Medulla oblongata (tissue), 1 donor: ENCODE data around the gene BIVM.

ENCODE experiments used
- DNase-seq: peaks from one replicate; pipeline ENCODE4 v3.0.0-alpha.2; 2015; ENCODE audit errors: extremely low spot score

The BIVM gene

DNA sequence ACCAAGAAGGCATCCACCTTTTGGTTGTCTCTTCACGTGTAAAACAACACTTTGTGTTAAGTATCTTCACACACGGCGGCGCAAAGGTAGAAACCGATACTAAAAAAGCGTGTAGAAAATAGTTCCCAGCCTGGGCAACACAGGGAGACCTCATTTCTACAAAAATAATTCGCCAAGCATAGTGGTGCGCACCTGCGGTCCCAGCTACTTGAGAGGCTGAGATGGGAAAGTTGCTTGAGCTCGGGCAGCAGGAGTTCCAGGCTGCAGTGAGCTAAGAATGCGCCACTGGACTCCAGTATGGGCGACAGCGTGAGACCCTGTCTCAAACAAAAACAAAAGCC is 46.3 kb downstream of the BIVM start:
- DNase-seq, result no peak

DNA sequence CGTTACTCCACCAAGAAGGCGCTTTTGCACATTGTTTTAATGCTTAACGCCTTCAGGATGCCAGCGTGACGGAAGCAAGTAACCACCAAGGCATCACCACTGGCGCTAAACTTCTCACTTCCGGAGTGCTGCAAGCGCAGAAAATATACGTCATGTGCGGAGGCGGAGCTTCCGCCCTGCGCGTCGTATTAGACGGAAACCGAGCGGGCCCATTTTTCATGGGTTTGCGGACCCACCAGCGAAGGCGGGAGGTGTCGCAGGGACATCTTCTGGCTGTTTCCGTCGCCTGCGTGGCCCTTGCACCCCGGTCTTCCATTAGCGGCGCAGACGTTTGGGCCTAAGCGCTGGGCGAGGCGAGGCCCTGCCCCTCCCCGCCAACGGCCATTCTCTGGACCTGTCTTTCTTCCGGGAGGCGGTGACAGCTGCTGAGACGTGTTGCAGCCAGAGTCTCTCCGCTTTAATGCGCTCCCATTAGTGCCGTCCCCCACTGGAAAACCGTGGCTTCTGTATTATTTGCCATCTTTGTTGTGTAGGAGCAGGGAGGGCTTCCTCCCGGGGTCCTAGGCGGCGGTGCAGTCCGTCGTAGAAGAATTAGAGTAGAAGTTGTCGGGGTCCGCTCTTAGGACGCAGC is 46.8 kb downstream of the BIVM start, which contains the start of gene ERCC5:
Gene ERCC5, plus strand, starts transcription at position 403 of the 631 bp plus-strand sequence. CDS start 235 bp downstream, outside the sequence.
- DNase-seq, result peak; percentile 96

DNA sequence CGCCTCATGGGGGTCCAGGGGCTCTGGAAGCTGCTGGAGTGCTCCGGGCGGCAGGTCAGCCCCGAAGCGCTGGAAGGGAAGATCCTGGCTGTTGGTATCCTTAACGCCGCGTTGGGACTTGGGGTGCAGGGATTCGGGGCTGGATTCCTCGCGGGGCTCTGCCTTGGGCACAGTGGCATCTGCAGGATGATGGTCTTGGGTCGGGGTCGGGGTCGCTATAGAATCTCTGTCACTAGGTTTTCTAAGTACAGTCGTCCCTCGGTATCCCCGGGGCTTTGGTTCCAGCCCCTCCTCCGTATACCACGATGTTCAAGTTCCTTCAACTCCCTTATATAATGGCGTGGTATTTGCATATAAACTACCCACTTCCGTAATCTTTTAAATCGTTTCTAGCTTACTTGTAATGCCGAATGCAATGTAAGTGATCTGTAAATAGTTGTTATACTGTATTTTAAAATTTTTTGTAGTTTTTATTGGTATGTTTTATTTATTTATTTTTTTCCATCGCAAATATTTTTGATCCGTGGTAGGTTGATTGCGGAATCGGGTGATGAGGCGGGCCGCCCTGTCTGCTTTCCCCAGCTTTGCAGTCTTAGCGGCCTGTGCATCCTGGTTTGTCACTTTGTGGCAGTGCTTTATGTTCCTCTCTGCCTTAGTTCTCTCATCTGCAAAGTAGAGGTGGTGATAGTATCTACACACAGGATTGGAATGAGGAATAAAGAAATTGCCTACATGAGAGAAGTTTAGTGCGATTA is 47.5 kb downstream of the BIVM start:
- peak; percentile 57 for DNase-seq

DNA sequence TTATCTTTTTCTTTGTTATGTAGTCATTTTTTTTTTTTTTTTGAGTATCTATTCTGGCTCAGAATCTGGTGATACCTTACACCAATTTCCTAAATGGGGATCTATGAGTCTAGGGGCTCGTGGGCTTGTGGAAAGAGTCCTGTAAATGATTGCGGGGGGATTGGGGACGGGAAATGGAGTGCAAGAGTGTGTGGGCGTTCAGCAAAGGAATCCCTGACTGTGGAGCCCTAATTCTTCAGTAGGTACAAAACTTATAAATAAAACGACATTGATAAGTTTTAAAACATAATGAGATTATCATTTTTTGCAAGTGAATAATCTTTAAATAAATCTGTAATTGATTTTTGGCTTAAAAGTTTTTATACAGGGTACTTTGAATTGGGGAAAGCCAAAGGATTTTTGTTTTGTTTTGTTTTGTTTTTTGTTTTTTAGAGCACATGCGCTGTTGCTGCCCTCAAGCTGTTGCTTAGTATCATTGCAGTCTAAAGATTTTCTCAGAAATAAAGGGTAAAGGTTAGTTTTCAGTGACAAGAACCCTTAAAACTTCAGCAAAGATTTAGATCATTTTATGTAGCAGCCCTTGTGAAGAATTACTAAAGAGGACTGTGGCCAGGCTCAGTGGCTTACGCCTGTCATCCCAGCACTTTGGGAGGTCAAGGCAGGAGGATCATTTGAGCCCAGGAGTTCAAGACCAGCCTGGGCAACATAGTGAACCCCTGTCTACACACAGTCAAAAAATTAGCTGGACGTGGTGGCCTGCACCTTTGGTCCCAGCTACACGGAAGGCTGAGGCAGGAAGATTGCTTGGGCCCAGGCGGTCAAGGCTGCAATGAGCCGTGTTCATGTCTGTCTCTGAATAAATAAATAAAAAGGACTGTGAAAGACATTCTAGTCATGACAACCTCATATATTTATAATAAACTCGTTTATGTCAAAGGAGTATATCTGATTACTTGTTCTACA is 48.6 kb downstream of the BIVM start:
- DNase-seq, result peak; percentile 61

DNA sequence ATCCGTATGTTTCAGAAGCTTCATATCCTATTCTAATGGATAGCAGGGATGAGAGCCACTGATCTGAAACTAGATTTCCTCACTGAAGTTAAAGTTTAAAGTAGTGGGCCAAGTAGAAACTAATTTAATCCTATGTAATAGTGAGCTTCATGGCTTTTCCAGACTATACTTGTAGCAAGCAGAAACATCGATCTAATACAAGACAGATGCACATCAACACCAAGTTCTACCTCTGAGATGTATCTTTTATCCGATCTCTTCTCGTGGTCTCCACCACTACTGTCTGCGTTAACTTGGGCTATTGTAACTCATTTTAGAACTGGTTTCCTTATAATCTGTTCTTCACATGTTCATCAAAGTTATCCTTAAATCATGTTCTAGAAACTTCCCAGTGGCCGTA is 50.0 kb downstream of the BIVM start:
- DNase-seq, result no peak

DNA sequence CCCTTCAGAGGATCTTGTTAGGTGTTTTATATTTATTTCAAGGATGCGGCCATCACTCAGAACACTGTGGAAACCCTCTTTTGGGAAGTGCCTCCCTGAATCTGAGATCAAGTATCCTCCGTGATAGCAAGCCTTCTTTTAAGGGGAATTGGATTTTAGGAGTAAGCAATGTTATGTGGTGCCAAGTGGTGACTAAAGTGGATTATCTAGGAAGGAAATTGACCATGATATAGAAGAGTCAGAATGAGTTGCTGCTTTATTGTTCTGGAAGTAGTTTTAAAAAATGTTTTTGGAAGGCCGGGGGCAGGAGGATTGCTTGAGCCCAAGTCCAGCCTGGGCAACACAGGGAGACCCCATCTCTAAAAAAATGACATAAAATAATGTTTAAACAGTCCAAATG is 53.6 kb downstream of the BIVM start:
- no peak for DNase-seq

DNA sequence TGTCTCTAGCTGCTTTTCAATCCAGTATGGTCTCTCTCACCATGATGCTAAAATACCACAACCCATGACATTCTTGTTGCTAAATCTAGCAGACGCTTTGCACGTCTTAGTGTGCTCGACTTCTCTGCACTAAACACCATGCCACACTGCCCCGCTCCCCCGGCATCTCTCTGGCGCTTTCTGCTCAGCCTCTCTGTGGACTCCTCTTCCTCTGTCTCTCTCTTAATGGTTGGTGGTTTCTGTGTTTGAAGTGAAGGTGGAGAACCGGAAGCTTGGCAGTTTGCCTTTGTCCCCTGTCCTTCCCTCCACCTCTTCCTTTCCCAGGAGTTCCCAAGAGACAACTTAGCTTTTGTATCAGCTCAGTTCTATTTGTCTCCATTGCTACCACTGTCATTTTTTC is 55.8 kb downstream of the BIVM start:
- DNase-seq, result no peak

DNA sequence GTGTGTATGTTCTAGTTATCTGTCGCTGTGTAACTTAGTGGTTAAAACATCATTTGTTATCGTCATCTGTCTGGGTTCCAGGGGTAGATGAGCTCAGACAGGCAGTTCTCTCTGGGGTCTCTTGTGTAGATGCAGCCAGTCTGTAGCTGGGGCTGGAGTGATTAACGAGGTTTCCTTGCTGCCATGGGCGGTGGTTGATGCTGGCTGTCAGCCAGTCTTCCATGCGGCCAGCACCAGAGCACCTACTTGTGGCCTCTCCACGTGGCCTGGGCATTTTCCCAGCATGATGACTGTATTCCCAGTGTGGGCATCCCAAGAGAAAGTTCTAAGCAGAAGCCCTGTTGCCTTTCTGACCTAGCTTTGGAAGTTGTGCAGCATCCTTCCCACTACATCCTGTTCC is 57.6 kb downstream of the BIVM start:
- DNase-seq, result no peak

DNA sequence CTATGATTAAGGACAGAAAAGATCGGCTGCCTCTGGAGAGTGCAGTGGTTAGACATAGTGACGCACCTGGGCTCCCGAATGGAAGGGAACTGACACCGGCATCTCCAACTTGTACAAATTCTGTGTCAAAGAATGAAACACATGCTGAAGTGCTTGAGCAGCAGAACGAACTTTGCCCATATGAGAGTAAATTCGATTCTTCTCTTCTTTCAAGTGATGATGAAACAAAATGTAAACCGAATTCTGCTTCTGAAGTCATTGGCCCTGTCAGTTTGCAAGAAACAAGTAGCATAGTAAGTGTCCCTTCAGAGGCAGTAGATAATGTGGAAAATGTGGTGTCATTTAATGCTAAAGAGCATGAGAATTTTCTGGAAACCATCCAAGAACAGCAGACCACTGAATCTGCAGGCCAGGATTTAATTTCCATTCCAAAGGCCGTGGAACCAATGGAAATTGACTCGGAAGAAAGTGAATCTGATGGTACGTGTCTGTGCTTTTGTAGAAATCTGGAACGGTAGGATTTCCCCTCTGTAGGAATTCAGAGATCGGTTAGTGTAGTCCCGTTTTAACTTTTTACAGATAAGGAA is 63.8 kb downstream of the BIVM start:
- DNase-seq, result no peak

DNA sequence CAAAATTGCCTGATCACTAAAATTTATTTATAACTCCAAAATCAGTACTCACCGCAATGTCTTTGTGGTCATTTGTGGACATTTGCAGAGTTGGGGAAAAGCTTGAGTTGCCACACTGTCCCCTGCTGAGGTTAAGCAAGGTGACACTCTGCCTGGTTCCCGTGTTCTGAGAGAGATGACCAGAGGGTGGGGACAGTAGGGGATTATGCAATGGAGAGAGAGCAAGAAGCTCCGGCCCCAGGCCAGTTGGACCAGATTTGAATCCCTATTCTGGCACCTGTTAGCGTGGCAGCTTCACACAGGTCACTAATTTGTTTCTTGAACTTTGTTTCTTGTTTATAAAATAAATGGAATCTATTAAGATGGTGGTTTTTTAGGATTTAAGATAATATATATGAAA is 64.7 kb downstream of the BIVM start:
- no peak for DNase-seq

DNA sequence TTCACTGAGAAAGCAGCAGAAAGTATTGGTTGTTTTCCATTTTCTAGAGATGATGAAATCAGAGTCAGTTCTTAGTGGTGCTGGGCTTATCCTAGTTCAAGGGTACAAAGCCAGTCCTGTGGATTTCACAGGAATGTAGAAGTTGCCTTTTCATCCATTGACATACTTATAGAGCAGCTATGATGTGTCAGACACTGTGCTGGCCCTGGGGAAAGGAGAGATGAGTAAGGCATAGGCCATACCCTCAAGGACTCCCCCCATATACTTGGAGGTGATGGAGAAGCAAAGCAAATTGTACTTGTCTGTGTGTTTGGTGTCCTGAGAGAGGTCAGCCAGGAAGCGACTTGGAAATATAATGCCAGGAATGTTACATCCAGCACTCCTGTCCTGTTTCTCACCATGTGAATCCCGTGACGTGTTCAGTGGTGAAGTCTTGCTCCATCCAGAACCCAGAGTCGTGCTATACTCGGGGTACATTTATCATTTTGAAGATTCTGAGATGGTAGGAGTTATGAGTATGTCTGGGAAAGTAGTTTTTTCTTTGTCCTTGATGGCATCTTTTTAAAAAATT is 69.5 kb downstream of the BIVM start:
- DNase-seq, result no peak

DNA sequence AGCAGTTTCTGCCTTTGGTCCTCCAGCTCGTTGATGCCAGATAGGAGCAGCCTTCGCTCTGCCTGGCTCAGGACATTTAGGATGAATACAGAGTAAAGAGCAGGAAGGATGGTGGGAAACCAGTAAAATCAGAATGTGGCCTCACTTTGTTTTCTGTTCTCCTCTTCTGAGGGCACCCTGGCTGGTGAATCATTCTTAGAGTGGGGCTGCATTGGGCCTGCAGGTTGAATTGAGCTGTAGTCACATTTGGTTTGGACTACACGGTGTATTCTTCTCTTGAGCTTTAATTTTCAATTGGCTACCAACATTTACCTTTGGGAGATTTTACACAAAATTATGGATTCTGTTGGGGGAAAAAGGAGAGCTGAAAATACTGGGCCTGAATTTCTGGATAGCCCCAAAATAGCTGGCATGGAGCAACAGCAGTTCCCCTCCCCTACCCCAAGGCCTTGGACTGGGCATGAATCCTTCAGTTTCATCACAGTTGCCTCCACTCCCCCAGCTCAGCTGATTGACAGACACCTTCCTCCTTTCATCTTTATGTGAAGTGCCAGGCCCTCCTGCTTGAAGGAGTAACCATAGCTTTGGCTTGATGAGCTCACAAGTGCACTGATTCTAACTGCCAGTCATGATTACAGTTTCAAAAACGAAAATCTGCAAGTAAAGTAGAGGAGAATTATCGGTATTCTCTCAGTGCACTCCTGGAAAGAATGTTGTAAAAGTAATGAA is 71.2 kb downstream of the BIVM start:
- DNase-seq, result no peak

DNA sequence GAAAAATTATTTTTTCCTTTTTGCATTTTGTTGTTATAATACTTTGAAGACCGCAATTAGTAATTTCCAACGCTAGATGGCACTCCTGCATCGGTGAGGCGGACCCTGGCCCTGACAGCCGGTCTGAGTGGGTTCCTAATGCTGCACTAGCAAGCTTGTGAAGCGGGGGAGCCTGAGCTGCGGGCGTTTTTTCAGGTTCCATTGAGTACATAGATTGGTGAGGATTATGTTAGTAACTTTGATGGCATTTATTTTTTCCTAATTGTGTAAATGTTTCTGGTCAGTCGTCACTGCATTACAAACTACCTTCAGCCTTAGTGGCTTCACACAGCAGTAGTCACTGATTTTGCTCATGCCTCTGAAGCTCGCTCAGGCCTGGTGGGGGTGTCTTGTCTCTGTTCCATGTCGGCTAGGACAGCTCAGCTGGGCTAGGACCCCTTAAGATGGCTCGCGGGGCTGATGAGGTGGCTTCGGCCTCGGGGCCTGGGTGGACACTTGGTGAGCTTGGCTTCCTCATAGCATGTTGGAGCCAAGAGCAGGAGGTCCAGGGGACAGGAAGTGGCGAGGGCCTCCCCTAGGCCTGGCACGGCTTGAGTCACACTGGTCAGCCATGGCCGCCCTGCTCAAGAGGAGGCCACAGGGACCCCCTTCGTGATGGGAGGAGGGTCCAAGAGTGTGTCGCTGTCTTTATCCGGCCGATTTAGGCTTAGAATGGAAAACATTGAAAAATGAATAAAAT is 71.9 kb downstream of the BIVM start:
- peak; percentile 83 for DNase-seq

DNA sequence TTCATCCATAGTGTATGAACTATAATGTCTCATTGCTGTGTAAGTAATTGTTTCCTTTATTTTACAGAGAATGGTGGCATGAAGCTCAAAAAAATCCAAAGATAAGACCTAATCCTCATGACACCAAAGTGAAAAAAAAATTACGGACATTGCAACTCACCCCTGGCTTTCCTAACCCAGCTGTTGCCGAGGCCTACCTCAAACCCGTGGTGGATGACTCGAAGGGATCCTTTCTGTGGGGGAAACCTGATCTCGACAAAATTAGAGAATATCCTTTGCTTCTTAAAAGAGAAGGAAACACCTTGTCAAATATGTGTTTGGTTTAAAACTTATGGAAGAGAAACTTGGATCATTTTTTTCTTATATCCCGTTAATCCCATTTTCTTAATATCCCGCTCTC is 73.2 kb downstream of the BIVM start:
- no peak for DNase-seq

DNA sequence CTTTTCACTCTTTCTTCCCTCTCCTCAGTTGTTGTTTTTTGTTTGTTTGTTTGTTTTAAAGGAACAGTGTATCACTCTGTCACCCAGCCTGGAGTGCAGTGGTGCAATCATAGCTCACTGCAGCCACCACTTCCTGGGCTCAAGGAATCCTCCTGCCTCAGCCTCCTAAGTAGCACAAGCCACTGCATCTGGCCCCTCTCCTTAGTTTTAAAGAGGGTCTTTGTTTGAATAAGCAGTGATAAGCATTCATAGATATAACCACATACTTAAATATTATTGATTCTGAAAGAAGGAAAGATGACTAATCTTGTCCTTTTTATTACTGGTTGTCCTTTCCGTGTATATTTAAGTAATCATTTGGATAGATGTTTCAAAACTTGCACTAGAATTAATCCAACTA is 73.6 kb downstream of the BIVM start:
- no peak for DNase-seq

DNA sequence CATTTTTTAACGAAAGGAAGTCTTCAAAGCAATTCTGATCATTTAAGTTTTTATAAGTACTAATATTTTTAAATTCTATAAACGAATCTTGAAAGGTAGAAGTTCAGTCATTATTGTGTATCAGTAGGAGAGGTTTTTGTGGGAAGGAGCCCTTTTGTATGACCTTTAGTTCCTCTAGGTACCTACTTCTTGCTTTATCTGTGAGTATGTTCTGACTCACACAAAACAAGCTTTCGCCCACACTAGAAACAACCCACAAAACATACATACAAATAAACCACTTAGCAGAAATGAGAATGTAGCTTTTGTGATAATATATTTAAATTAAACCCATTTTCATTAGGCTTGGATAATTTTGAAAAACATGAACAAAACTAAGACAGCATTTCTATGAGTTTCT is 74.7 kb downstream of the BIVM start:
- DNase-seq, result no peak

DNA sequence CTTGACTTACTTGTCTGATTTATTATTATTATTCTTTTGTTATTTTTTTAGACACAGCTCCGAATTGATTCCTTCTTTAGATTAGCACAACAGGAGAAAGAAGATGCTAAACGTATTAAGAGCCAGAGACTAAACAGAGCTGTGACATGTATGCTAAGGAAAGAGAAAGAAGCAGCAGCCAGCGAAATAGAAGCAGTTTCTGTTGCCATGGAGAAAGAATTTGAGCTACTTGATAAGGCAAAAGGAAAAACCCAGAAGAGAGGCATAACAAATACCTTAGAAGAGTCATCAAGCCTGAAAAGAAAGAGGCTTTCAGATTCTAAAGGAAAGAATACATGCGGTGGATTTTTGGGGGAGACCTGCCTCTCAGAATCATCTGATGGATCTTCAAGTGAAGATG is 76.3 kb downstream of the BIVM start:
- DNase-seq, result no peak

DNA sequence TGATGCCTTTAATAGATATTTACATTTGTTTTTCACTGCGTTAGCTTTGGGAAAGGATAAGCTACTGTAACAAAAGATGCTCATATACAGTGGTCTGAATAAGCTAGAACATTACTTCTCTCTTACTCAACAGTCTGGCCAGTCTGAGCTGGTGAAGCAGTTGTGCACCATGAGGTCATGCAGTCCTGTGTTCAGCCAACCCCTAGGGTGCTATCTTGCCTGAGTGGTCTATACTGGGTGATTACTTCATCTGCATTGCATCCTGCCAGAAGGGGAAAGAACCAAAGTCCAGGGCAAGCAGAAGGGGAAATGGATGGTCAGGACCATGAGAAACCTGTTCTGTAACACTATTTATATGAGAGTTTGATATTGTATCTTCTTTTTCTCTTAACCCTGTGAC is 78.4 kb downstream of the BIVM start:
- DNase-seq, result no peak

DNA sequence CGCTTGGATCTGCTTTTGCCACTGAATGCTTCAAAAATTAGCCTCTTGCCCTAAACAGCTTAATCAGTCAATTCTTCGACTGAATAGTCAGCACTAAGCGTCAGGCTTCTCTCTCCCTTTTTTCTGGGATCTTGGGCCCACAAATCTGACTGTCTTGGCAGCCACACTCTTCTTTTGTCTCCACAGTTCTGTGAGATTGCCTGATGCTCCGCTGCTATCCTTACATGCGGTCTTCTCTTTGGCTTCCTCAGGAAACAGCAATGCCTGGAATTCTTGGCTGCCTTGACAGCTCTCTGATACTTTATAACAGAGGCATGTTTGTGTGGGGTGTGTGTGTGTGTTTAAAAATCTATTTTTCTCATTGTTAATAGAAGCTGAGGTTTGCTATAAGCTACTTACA is 79.6 kb downstream of the BIVM start:
- no peak for DNase-seq

DNA sequence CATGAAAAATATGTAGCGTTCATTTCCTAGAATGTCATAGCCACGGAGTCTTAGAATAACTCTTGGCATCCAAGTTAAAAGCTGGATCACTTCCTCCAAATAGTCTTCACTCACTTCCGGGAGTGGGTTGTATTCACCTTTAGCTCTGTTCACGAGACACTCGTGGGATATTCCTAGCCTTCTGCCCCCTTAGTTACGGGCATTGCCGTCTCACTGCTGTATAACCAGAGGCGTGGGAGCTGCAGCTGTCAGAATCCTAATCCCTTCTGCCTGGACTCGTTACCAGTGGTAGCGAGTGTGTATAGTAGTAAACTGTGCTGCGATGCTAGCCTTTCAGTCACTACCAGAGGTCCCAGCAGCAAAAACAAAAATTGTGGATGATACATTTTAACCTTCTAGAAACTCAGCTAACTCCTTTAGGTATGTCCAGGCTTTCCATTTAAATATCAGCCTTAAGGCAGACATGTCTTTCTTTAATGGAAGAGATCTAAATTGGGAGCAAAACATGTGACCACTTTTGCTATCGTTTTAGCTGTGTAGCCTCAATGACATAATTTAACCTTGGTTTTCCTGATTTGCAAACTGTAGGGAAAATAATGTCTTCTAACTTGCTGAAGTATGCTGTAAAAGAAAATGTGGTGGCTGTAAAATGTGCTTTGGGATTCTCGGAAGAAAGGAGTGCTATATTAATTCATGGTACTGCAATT is 81.0 kb downstream of the BIVM start:
- no peak for DNase-seq
